ENCODE data around the gene DLST.

GRCh38 chr14:74834692-74835392 lies 46.9 kb upstream of the DLST start:
- TF ChIP-seq CTCF (IDR thresholded peaks at IDR 0.05; ENCODE audit: low read length) (no peak), EZH2 (optimal IDR thresholded peaks at IDR 0.05; ENCODE audit: low read depth, low read length) (no peak), EZH2phosphoT487 (IDR thresholded peaks at IDR 0.05; ENCODE audit: low read length) (no peak)
